Breast epithelium (tissue), 3 donors: ENCODE measurements around the gene RAMP3.

Experiments
- CTCF ChIP-seq, 3 donors: fragments of 450-650 bp; IDR thresholded peaks; one replicate each; pipeline ENCODE4 v1.5.1; 2016 to 2017; ENCODE audit warnings: antibody characterized with exemption in 3 of 3, mild to moderate bottlenecking in 3 of 3, moderate library complexity in 3 of 3
- POLR2A ChIP-seq: fragments of 450-650 bp; IDR thresholded peaks from one replicate; pipeline ENCODE4 v1.6.1; 2016; ENCODE audit warnings: antibody characterized with exemption, mild to moderate bottlenecking, moderate library complexity

- no peak for TF ChIP-seq CTCF (IDR thresholded peaks at IDR 0.05)
- TF ChIP-seq POLR2A: no peak
Measured at GRCh38 chr7:45138433-45139267, 18.9 kb upstream of the RAMP3 start.
